DMS79 treated with DMSO at 0.1 percent for 48 hours (cell line): ENCODE data around the gene PFAS.
"Not testable (repeated sequence)": the region's sequence is repeated elsewhere in the genome, so short reads cannot be mapped to it uniquely, and the experiment has no call there.

Experiments
- DNase-seq: peaks from one replicate; lab custom pipeline; 2025; lab: John Stamatoyannopoulos, UW

Gene PFAS

GRCh38 chr17:8227238-8227581, 21.9 kb upstream of the PFAS start:
- DNase-seq, result no peak

DNA sequence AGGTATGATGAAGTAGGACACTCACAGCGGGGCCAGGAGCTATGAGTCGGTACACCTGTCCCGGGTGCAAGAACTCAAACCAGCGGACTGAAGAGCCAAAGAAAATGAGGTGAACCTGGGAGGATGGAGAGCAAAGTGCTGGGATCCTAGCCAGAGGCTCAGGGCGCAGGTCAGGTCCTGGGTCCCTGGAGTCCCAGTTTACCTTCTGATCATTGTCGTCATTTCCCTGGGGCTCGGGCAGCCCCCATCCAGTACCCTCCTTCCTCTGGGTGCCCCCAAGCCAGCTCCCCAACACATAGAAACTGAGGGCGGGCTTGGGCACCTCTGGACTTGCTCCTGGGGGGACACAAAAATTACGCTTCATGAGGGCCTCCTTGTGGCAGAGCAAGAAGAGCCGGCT, 17.4 kb upstream of the PFAS start:
- DNase-seq, result no peak

DNA sequence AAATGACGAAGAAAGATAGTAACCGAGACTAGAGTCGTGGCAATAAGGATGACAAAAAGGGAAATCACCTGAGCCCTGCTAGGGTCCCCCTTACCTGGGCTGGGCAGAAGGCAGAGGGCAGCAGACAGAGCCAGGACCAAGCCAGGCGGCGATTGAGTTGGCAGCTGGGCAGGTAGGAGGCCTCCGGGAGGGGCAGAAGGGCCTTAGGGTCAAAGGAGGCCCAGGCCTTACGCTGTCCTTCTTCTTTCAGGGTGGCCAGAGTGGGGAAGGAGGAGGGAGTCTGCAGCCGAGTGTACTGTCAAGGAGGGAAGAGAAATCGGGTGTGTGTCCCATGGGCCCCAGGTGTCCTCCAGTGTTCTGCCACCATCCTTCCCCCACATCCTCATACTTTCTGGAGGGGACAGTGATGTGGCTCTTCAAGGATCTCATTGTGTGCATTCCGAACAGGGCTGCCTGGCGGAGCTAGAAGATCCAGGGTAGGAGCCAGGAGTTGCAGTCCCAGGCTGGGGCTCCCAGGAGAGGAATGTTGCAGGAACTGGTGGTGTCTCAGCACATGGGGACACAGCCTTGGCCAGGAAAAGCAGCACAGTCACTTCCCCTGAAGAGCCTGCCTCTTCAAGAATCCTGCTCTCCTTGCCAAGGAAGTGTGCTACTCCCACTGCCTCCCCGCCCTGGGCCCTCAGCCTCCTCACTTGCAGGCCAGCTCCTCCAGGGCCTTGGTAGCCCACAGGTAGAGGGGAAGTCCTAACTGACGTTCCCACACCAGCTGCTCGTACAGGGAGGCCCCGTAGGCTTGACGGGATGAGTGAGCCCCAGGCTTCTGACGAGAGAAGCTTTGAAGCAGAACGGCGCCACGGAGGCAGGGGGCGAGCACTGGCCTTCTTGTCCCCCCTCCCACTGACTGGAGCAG, 14.5 kb upstream of the PFAS start:
- DNase-seq, result no peak

DNA sequence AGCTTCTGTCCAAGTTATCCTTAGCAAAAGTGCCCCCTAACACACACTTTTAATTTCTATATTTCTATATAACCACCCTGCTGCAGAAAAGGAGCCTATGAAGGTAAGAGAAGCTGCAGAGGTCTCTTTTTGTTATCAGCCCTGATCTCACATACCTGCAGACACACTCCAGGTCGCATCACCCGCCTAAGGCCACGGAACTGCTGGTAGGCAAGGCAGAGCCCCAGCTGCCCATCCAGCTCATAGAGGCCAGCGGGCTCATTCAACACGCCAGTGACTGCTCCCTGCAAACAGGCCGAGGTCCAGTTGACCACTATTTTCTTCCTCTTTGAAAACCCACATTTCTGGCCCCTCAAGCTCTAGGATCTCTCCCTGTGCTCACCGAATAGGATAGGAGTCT, 13.4 kb upstream of the PFAS start:
- no peak for DNase-seq

GRCh38 chr17:8237175-8237574, 11.9 kb upstream of the PFAS start:
- no peak for DNase-seq

DNA sequence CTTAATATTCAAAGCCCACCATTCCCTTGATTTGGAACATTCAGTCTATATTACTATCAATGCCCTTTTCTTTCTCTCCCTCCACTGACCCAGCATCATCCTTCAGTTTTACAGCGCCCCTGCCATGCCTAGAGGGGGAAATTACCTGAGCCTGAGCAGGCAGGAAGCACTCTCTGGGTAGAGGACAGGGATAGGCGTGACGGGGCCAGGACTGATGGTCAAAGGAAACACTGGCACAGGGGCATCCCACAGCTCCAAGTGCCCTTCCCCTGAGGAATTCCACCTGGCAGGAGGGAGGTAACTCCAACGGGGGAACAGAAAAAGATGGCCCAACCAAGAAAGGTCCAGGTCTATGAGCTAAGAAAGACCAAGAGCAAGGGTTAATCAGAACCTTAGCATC, 11.2 kb upstream of the PFAS start:
- no peak for DNase-seq

GRCh38 chr17:8243827-8244226, 5.3 kb upstream of the PFAS start:
- no peak for DNase-seq

- DNase-seq, result no peak
These were observed 4.3 kb upstream of the PFAS start for GRCh38 chr17:8244768-8245167.

- DNase-seq, result no peak
These were observed 772 bp downstream of the PFAS start for GRCh38 chr17:8249621-8250500.

DNA sequence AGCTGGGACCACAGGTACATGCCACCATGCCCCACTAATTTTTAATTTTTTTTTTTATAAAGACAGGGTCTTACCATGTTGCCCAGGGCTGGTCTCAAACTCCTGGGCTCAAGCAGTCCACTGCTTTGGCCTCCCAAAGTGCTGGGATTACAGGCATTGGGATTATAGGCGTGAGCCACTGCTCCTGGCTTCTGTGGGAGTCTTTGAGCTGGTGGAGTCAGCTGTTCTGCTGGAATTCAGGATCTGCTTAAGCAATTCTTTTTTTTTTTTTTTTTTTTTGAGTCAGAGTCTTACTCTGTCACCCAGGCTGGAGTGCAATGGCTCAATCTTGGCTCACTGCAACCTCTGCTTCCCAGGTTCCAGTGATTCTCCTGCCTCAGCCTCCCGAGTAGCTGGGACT, 2.3 kb downstream of the PFAS start:
- DNase-seq, result not testable (repeated sequence)

DNA sequence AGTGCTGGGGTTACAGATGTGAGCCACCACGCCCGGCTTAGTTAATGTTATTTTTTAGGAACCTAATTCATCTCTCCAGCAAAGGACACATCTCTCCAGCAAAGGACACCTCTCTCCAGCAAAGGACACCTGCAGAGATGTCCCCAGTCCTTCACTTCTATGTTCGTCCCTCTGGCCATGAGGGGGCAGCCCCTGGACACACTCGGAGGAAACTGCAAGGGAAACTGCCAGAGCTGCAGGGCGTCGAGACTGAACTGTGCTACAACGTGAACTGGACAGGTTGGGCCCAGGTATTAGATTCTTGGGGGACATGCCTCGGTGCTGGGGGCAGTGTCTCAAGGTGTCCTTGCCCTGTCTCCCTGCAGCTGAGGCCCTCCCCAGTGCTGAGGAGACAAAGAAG, 4.7 kb downstream of the PFAS start:
- DNase-seq, result no peak

- no peak for DNase-seq
These were observed 5.8 kb downstream of the PFAS start for GRCh38 chr17:8254881-8255280.

GRCh38 chr17:8255499-8255898, 6.4 kb downstream of the PFAS start:
- no peak for DNase-seq

- DNase-seq, result no peak
These were observed 7.2 kb downstream of the PFAS start for GRCh38 chr17:8256291-8256690.

- no peak for DNase-seq
These were observed 7.6 kb downstream of the PFAS start for GRCh38 chr17:8256691-8257090.

- DNase-seq, result no peak
These were observed 8.7 kb downstream of the PFAS start for GRCh38 chr17:8257801-8258200.

- no peak for DNase-seq
These were observed 15.2 kb downstream of the PFAS start for GRCh38 chr17:8264320-8264719.

DNA sequence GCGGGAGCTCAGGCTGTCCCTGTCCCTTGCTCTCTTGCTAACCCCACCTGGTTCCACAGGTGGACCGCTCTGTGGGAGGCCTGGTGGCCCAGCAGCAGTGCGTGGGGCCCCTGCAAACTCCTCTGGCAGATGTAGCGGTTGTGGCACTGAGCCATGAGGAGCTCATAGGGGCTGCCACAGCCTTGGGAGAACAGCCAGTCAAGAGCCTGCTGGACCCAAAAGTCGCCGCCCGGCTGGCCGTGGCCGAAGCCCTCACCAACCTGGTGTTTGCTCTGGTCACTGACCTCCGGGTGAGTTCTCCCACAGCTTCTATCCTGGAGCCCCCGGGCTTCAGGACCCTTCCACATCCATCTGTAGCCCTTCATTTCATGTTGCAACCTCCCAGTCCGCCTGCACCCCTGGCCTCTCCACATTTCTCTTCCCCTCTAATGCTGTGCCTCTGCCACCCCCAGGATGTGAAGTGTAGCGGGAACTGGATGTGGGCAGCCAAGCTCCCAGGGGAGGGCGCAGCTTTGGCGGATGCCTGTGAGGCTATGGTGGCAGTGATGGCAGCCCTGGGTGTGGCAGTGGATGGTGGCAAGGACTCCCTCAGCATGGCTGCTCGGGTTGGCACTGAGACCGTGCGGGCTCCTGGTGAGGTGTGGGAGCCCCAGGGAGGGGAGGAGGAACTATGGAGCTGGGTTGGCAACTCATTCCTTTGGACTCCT, 15.9 kb downstream of the PFAS start:
- no peak for DNase-seq

DNA sequence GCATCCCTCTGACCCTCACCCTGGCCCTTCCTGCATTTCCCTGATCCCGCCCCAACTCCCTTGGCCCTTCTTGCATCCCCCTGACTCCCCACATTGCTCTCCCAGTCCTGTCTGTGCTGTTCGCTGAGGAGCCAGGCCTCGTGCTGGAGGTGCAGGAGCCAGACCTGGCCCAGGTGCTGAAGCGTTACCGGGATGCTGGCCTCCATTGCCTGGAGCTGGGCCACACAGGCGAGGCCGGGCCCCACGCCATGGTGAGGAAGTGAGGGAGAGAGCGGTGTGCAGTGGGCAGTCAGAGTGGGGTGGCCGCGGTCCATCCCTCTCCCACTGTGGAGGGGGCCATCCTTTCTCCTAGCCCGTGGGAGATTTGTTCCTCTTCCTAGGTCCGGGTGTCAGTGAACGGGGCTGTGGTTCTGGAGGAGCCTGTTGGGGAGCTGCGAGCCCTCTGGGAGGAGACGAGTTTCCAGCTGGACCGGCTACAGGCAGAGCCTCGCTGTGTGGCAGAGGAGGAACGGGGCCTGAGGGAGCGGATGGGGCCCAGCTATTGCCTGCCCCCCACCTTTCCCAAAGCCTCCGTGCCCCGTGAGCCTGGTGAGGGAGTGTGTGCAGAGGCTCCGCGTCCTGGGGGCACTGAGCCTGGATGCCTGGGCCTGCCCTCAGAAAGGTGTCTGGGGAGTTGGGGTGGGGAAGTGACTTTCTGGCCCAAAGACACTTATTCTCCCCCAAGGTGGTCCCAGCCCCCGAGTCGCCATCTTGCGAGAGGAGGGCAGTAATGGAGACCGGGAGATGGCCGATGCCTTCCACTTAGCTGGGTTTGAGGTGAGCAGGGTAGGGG, 17.8 kb downstream of the PFAS start:
- DNase-seq, result no peak

GRCh38 chr17:8267480-8268147, 18.5 kb downstream of the PFAS start:
- DNase-seq, result no peak
